ENCODE data around the gene RCN2. TPM values are rescaled to one million over a fixed set of nuclear protein-coding genes. Genes with fewer than 3 reads are reported as not detected.

The RCN2 gene
- total RNA-seq, 1 experiment from 2014 or later: 82.7 TPM

GRCh38 chr15:76954744-76955143, 23.2 kb downstream of the RCN2 start:
- H3K4me3 ChIP-seq (ENCODE audit: low read length): no peak overlapping the region

GRCh38 chr15:76961268-76962011, 29.9 kb downstream of the RCN2 start:
- TF ChIP-seq CTCF (conservative IDR thresholded peaks at IDR 0.05; ENCODE audit: low read depth, low read length) (no peak), EZH2phosphoT487 (IDR thresholded peaks at IDR 0.05; ENCODE audit: borderline replicate concordance, low read length) (no peak), EZH2 (IDR thresholded peaks at IDR 0.05; ENCODE audit: low read length, unreplicated experiment) (no peak)
- Histone ChIP-seq H3K27ac (ENCODE audit: low read length) (no peak overlapping the region), H3K9me3 (ENCODE audit: low read length) (no peaks in the 10 kb centered on the region), H2AFZ (ENCODE audit: low read length) (no peak overlapping the region), H4K20me1 (ENCODE audit: low read length) (no peaks in the 10 kb centered on the region), H3K27me3 (ENCODE audit: low read length) (peaks cover 22% of the 10 kb centered on the region), H3F3A (ENCODE audit: low read length, unreplicated experiment) (no peaks in the 10 kb centered on the region), H3K9me2 (replicated peaks; ENCODE audit: low read length) (no peaks in the 10 kb centered on the region), H3K36me3 (ENCODE audit: low read depth, low read length) (no peaks in the 10 kb centered on the region), H3K79me2 (ENCODE audit: low read length) (no peaks in the 10 kb centered on the region), H3K4me1 (ENCODE audit: insufficient read depth, low read length) (no peaks in the 10 kb centered on the region), H3K4me2 (ENCODE audit: low read length) (no peak overlapping the region), H3K9ac (ENCODE audit: low read length) (no peak overlapping the region), H3K4me3 (ENCODE audit: low read length) (no peak overlapping the region)
- ChIA-PET POLR2A (ENCODE audit: unreplicated experiment) (no interaction called here), CTCF (no interaction called here)
- intact Hi-C loops (cut with micrococcal nuclease): no loop called here
- BruUV-seq (replicated peaks): no TSS peak
- DNase-seq (no peak), ATAC-seq (no peak)

More at GRCh38 chr15:76954744-76955143, 23.2 kb downstream of the RCN2 start:
- no peaks in the 10 kb centered on the region for H3K9me3 ChIP-seq (ENCODE audit: low read length)
- H3K79me2 ChIP-seq (ENCODE audit: low read length): no peaks in the 10 kb centered on the region
- intact Hi-C loops (cut with micrococcal nuclease): no loop called here
- no peaks in the 10 kb centered on the region for H3K4me1 ChIP-seq (ENCODE audit: insufficient read depth, low read length)
- ChIA-PET POLR2A (ENCODE audit: unreplicated experiment) (interaction anchor here (0.9 kb wide), 1 partner anchor 456 kb away, joined by 9 read pairs; no protein-coding TSS in a partner anchor), CTCF (no interaction called here)
- no peaks in the 10 kb centered on the region for H3K27me3 ChIP-seq (ENCODE audit: low read length)
- H3K27ac ChIP-seq (ENCODE audit: low read length): no peak overlapping the region
- no peaks in the 10 kb centered on the region for H3F3A ChIP-seq (ENCODE audit: low read length, unreplicated experiment)
- TF ChIP-seq EZH2 (IDR thresholded peaks at IDR 0.05; ENCODE audit: low read length, unreplicated experiment) (no peak), CTCF (conservative IDR thresholded peaks at IDR 0.05; ENCODE audit: low read depth, low read length) (no peak), EZH2phosphoT487 (IDR thresholded peaks at IDR 0.05; ENCODE audit: borderline replicate concordance, low read length) (no peak)
- H4K20me1 ChIP-seq (ENCODE audit: low read length): no peaks in the 10 kb centered on the region
- H3K36me3 ChIP-seq (ENCODE audit: low read depth, low read length): no peaks in the 10 kb centered on the region
- DNase-seq: no peak
- ATAC-seq: no peak
- H3K9me2 ChIP-seq (replicated peaks; ENCODE audit: low read length): no peaks in the 10 kb centered on the region
- no peak overlapping the region for H3K4me2 ChIP-seq (ENCODE audit: low read length)
- no peak overlapping the region for H2AFZ ChIP-seq (ENCODE audit: low read length)
- no peak overlapping the region for H3K9ac ChIP-seq (ENCODE audit: low read length)
- BruUV-seq (replicated peaks): no TSS peak

- H4K20me1 ChIP-seq (ENCODE audit: low read length): no peaks in the 10 kb centered on the region
- TF ChIP-seq EZH2phosphoT487 (IDR thresholded peaks at IDR 0.05; ENCODE audit: borderline replicate concordance, low read length) (no peak), EZH2 (IDR thresholded peaks at IDR 0.05; ENCODE audit: low read length, unreplicated experiment) (no peak), CTCF (conservative IDR thresholded peaks at IDR 0.05; ENCODE audit: low read depth, low read length) (no peak)
- ChIA-PET CTCF (no interaction called here), POLR2A (ENCODE audit: unreplicated experiment) (no interaction called here)
- DNase-seq (no peak), ATAC-seq (no peak)
- no peaks in the 10 kb centered on the region for H3K9me3 ChIP-seq (ENCODE audit: low read length)
- no peak overlapping the region for H3K27ac ChIP-seq (ENCODE audit: low read length)
- intact Hi-C loops (cut with micrococcal nuclease): no loop called here
- no peak overlapping the region for H3K4me2 ChIP-seq (ENCODE audit: low read length)
- no peaks in the 10 kb centered on the region for H3F3A ChIP-seq (ENCODE audit: low read length, unreplicated experiment)
- peaks cover 22% of the 10 kb centered on the region for H3K27me3 ChIP-seq (ENCODE audit: low read length)
- no peaks in the 10 kb centered on the region for H3K9me2 ChIP-seq (replicated peaks; ENCODE audit: low read length)
- H3K79me2 ChIP-seq (ENCODE audit: low read length): no peaks in the 10 kb centered on the region
- H3K4me1 ChIP-seq (ENCODE audit: insufficient read depth, low read length): no peaks in the 10 kb centered on the region
- H3K9ac ChIP-seq (ENCODE audit: low read length): no peak overlapping the region
- no peaks in the 10 kb centered on the region for H3K36me3 ChIP-seq (ENCODE audit: low read depth, low read length)
- no peak overlapping the region for H2AFZ ChIP-seq (ENCODE audit: low read length)
- no peak overlapping the region for H3K4me3 ChIP-seq (ENCODE audit: low read length)
- BruUV-seq (replicated peaks): no TSS peak
These were observed 30.9 kb downstream of the RCN2 start for GRCh38 chr15:76962337-76963013.
